ENCODE data around the gene CBL. TPM values are rescaled to one million over a fixed set of nuclear protein-coding genes. Genes with fewer than 3 reads are reported as not detected.

Gene CBL
- polyA plus RNA-seq, 1 of the 3 experiments (the other 2 are of a cell fraction): 9.5 TPM

DNA sequence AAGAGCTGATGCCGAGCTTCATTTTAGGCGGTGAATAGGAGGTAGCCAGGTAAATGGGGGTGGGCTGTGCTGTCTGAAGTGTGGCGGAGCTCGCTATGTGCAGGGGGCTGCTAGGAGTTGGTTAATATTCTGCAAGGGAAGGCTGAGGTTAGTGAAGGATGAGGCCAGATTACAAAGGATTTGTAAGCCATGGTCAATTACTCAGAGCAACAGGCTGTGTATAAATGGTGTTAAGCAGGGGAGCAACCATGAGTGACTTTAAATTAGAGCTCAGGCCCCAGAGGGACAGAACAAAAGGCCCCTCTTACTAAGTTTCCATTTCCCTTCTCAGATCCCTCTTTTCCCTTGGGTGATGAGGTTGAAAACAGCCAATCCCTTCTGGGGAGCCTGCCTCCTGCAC, 118.0 kb downstream of the CBL start:
- ChIA-PET POLR2A (interaction anchor here (0.9 to 1.6 kb wide), 3 partner anchors 13 to 239 kb away, joined by 3 to 8 read pairs (median 7); a partner anchor contains a TSS), CTCF (interaction anchor here (0.7 to 8.9 kb wide), 61 partner anchors 9 to 296 kb away, joined by 3 to 106 read pairs (median 5); partner anchors contain the start of genes C1QTNF5, C2CD2L, CBL and NLRX1)
- Histone ChIP-seq H3K9ac (no peak overlapping the region), H3K36me3 (replicated peaks in 1 of 2; ENCODE audit: control insufficient read depth in 1 of 2, insufficient read depth in 2 of 2, low read length in 1 of 2) (no peaks in the 10 kb centered on the region), H3K4me1 (ENCODE audit: control insufficient read depth in 1 of 2, insufficient read depth in 2 of 2, low read depth in 1 of 2, low read length in 1 of 2) (peaks cover 0 to 5% of the 10 kb centered on the region in 2 experiments; a peak in 1 of 4 replicates), H3K4me2 (no peak overlapping the region), H2AFZ (ENCODE audit: low read depth) (no peak overlapping the region), H3K27ac (ENCODE audit: low read depth in 2 of 2, low read length in 1 of 2) (no peak overlapping the region), H4K20me1 (ENCODE audit: insufficient read depth) (no peaks in the 10 kb centered on the region), H3K79me2 (ENCODE audit: insufficient read depth) (no peaks in the 10 kb centered on the region), H3K9me3 (no peaks in the 10 kb centered on the region), H3K27me3 (ENCODE audit: insufficient read depth) (no peaks in the 10 kb centered on the region), H3K4me3 (ENCODE audit: low read depth in 2 of 2, low read length in 1 of 2) (no peak overlapping the region), H3K9me2 (no peaks in the 10 kb centered on the region), H3F3A (replicated peaks; ENCODE audit: insufficient read depth) (peaks cover 4% of the 10 kb centered on the region)
- WGBS (ENCODE audit: low lambda C conversion rate): 82% methylated on average over 4 of the region's 4 CpGs
- no peak for DNase-seq
- TF ChIP-seq, protein P1, sequence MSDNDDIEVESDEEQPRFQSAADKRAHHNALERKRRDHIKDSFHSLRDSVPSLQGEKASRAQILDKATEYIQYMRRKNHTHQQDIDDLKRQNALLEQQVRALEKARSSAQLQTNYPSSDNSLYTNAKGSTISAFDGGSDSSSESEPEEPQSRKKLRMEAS (IDR thresholded peaks at IDR 0.05; ENCODE audit: low read depth): no peak
- no peak for TF ChIP-seq REST (IDR thresholded peaks at IDR 0.05; ENCODE audit: low read depth, low read length)
- no peak for TF ChIP-seq TAF1 (IDR thresholded peaks at IDR 0.05; ENCODE audit: borderline replicate concordance, low read depth, low read length)
- TF ChIP-seq, protein P2, sequence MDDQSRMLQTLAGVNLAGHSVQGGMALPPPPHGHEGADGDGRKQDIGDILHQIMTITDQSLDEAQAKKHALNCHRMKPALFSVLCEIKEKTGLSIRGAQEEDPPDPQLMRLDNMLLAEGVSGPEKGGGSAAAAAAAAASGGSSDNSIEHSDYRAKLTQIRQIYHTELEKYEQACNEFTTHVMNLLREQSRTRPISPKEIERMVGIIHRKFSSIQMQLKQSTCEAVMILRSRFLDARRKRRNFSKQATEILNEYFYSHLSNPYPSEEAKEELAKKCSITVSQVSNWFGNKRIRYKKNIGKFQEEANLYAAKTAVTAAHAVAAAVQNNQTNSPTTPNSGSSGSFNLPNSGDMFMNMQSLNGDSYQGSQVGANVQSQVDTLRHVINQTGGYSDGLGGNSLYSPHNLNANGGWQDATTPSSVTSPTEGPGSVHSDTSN (IDR thresholded peaks at IDR 0.05): no peak
- no peak for TF ChIP-seq CHD2 (IDR thresholded peaks at IDR 0.05; ENCODE audit: low read length, partially characterized antibody)
- no peak for TF ChIP-seq GATA2 (CRISPR knock-in tag; IDR thresholded peaks at IDR 0.05)
- TF ChIP-seq, protein P3, sequence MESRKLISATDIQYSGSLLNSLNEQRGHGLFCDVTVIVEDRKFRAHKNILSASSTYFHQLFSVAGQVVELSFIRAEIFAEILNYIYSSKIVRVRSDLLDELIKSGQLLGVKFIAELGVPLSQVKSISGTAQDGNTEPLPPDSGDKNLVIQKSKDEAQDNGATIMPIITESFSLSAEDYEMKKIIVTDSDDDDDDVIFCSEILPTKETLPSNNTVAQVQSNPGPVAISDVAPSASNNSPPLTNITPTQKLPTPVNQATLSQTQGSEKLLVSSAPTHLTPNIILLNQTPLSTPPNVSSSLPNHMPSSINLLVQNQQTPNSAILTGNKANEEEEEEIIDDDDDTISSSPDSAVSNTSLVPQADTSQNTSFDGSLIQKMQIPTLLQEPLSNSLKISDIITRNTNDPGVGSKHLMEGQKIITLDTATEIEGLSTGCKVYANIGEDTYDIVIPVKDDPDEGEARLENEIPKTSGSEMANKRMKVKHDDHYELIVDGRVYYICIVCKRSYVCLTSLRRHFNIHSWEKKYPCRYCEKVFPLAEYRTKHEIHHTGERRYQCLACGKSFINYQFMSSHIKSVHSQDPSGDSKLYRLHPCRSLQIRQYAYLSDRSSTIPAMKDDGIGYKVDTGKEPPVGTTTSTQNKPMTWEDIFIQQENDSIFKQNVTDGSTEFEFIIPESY (IDR thresholded peaks at IDR 0.05; ENCODE audit: borderline replicate concordance, low read depth): no peak
- TF ChIP-seq SMC3 (IDR thresholded peaks at IDR 0.05; ENCODE audit: low read depth, low read length): no peak
- no peak for TF ChIP-seq FOXM1 (IDR thresholded peaks at IDR 0.05; ENCODE audit: low read depth)
- TF ChIP-seq SIN3A (IDR thresholded peaks at IDR 0.05; ENCODE audit: borderline replicate concordance, low read depth, low read length): no peak
- no peak for TF ChIP-seq MEF2A (IDR thresholded peaks at IDR 0.05; ENCODE audit: borderline replicate concordance, low read depth)
- TF ChIP-seq NFIC (IDR thresholded peaks at IDR 0.05; ENCODE audit: borderline replicate concordance): no peak
- TF ChIP-seq RCOR1 (IDR thresholded peaks at IDR 0.05; ENCODE audit: low read length): no peak
- no peak for TF ChIP-seq ELF1 (IDR thresholded peaks at IDR 0.05)
